GM19351 (cell line): Measurements from ENCODE around the gene COTL1.

ENCODE experiments used
- ATAC-seq: cut with Tn5 transposase; IDR thresholded peaks from one replicate; pipeline ENCODE4 v1.9.1; 2021; ENCODE audit warnings: mild to moderate bottlenecking, moderate library complexity; ENCODE audit not compliant: unreplicated experiment

COTL1 gene

GRCh38 chr16:84597931-84598351 is 19.9 kb downstream of the COTL1 start:
- no peak for ATAC-seq

GRCh38 chr16:84597528-84597896 is 20.4 kb downstream of the COTL1 start:
- no peak for ATAC-seq

- no peak for ATAC-seq
Measured at GRCh38 chr16:84596801-84597527, 20.9 kb downstream of the COTL1 start.

- no peak for ATAC-seq
Measured at GRCh38 chr16:84596161-84596560, 21.7 kb downstream of the COTL1 start.

- ATAC-seq: no peak
Measured at GRCh38 chr16:84595052-84595481, 22.8 kb downstream of the COTL1 start.

GRCh38 chr16:84594725-84595038 is 23.2 kb downstream of the COTL1 start:
- ATAC-seq: no peak

- ATAC-seq: peak; percentile 86
Measured at GRCh38 chr16:84593825-84594724, 23.8 kb downstream of the COTL1 start.

GRCh38 chr16:84592718-84593117 is 25.2 kb downstream of the COTL1 start:
- ATAC-seq: no peak

GRCh38 chr16:84589975-84590719 is 27.7 kb downstream of the COTL1 start:
- ATAC-seq: no peak

- no peak for ATAC-seq
Measured at GRCh38 chr16:84588991-84589390, 28.9 kb downstream of the COTL1 start.

- ATAC-seq: peak; percentile 88
Measured at GRCh38 chr16:84585886-84586285, 32.0 kb downstream of the COTL1 start.

GRCh38 chr16:84585467-84585866 is 32.4 kb downstream of the COTL1 start:
- ATAC-seq: no peak

GRCh38 chr16:84584678-84585077 is 33.2 kb downstream of the COTL1 start:
- ATAC-seq: no peak

- ATAC-seq: no peak
Measured at GRCh38 chr16:84583995-84584394, 33.9 kb downstream of the COTL1 start.

- ATAC-seq: no peak
Measured at GRCh38 chr16:84582958-84583516, 34.8 kb downstream of the COTL1 start.

- ATAC-seq: no peak
Measured at GRCh38 chr16:84581158-84581557, 36.7 kb downstream of the COTL1 start.

GRCh38 chr16:84579936-84580335 is 37.9 kb downstream of the COTL1 start:
- no peak for ATAC-seq

- ATAC-seq: no peak
Measured at GRCh38 chr16:84578538-84579126, 39.2 kb downstream of the COTL1 start.

- ATAC-seq: no peak
Measured at GRCh38 chr16:84577034-84577803, 40.7 kb downstream of the COTL1 start.

- ATAC-seq: no peak
Measured at GRCh38 chr16:84575914-84576313, 42.0 kb downstream of the COTL1 start.
